Measurements from ENCODE around the gene KCNK15. TPM values are rescaled to one million over a fixed set of nuclear protein-coding genes. Genes with fewer than 3 reads are reported as not detected.
"Not testable (repeated sequence)": the region's sequence is repeated elsewhere in the genome, so short reads cannot be mapped to it uniquely, and the experiment has no call there.

Gene KCNK15
- total RNA-seq (0.21 TPM), polyA plus RNA-seq (0.67 TPM)

DNA sequence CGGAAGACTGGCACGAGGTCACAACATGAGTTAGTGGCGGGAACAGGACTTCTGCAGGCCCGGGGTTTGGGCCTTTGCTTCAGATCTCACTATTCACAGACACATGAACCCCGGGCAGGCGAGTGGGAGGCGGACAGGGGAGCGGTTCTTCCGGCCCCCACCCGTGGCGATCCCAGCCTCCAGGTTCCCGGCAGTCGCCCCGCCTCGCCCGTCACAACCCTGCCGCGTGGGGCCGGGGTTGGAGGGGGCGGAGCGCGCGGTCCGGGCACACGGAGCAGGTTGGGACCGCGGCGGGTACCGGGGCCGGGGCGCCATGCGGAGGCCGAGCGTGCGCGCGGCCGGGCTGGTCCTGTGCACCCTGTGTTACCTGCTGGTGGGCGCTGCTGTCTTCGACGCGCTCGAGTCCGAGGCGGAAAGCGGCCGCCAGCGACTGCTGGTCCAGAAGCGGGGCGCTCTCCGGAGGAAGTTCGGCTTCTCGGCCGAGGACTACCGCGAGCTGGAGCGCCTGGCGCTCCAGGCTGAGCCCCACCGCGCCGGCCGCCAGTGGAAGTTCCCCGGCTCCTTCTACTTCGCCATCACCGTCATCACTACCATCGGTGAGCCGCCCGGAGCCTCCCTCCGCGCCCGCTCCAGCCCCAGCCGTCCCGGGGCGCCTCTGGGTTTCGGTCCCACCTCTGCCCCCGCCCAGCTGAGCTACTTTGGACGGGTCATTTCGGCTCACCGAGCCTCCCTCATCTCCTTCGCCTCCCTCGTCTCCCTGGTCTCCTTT, at the start of gene KCNK15:
TSS of gene KCNK15 (plus strand) at position 268 of the 769 bp plus-strand sequence. CDS start at position 314, 46 bp downstream.
- Histone ChIP-seq H3K4me1 (ENCODE audit: insufficient read depth) (no peaks in the 10 kb centered on the region), H3K36me3 (ENCODE audit: insufficient read depth) (no peaks in the 10 kb centered on the region), H3K4me3 (ENCODE audit: low read depth, low read length) (peak within 1 kb of the TSS; percentile 42), H3K27ac (ENCODE audit: low read depth) (no peak within 1 kb of the TSS)
- no peak for DNase-seq (ENCODE audit: extremely low spot score)
- 1% methylated on average over 81 of the region's 81 CpGs for WGBS

DNA sequence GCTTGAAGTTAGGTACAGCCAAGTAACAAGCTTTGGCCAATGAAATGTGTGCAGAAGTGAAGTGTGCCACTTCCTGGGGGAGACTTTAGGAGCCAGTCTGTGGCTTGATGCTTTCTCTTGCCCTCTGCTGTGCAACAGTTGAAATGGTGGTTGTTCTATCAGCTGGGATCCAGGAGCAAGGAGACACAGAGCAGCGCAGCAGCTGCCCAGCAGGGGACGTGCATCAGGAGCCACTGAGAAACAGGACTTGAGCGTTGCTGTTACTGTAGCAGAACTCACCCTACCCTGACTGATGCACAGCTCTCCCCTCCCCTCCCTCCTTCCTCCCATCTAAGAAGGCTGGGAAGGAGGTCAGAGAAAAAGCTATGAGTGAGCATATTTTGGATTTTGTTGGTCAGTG, 49.4 kb upstream of the KCNK15 start:
- Histone ChIP-seq H3K27ac (ENCODE audit: low read depth) (no peak overlapping the region), H3K4me1 (ENCODE audit: insufficient read depth) (no peaks in the 10 kb centered on the region), H3K4me3 (ENCODE audit: low read depth, low read length) (no peak overlapping the region), H3K36me3 (ENCODE audit: insufficient read depth) (no peaks in the 10 kb centered on the region)
- no peak for DNase-seq (ENCODE audit: extremely low spot score)
- 92% methylated on average over 3 of the region's 3 CpGs for WGBS

DNA sequence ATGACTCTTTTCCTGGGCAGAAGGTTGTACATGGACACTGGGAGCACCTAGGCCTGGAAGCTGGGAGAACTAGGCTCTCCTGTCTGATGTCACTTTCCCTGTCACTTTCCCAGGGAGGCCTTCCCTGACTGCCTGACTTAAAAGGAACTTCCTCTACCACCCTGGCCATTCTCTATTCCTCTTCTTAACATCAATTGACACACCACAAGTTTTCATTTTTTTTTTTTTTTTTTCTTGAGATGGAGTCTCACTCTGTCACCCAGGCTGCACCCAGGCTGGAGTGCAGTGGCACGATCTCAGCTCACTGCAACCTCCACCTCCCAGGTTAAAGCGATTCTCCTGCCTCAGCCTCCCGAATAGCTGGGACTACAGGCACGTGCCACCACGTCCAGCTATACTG, 48.6 kb upstream of the KCNK15 start:
- not testable (repeated sequence) for H3K36me3 ChIP-seq (ENCODE audit: insufficient read depth); H3K4me3 ChIP-seq (ENCODE audit: low read depth, low read length); DNase-seq (ENCODE audit: extremely low spot score); H3K4me1 ChIP-seq (ENCODE audit: insufficient read depth); H3K27ac ChIP-seq (ENCODE audit: low read depth)
- 94% methylated on average over 5 of the region's 5 CpGs for WGBS

DNA sequence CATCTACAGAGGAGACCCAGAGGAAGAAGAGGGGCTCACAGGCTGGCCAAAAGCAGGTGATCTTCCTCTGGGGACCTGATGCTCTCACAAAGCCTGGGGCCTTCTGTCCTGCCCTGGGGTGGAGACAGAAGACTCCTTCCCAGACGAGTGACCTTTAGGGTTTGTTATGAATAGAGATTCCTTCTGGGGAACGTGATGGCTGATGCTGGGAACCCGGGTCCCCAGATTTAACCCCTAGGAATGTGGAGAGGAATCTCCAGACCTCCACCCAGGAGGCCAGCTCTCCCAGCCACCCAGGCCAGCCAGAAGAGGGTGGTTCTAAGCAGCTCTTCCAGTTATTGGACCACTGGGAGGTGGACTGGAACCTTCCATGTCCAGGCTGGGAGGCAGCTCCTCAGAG, 47.3 kb upstream of the KCNK15 start:
- H3K27ac ChIP-seq (ENCODE audit: low read depth), result no peak overlapping the region
- no peaks in the 10 kb centered on the region for H3K4me1 ChIP-seq (ENCODE audit: insufficient read depth)
- no peak overlapping the region for H3K4me3 ChIP-seq (ENCODE audit: low read depth, low read length)
- 40% methylated on average over 3 of the region's 3 CpGs for WGBS
- DNase-seq (ENCODE audit: extremely low spot score), result no peak
- no peaks in the 10 kb centered on the region for H3K36me3 ChIP-seq (ENCODE audit: insufficient read depth)

DNA sequence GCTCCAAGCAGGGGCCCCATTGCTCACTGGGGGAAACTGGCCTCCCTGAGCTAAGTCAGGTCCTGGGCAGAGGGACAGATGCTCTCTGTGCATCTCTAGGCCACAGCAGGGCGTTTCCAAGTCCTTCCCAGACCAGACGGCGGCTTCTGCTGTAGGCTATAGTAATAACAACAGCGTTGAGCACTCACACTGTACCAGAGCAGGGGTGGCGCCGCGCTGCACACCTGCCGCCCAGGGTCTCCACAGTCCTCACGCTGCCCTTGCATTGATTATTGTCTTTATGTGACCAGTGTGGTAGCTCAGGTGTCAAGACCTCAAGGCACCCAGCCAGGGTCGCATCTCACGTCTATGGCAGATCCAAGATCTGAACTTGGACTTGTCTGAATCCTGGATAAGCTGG, 45.4 kb upstream of the KCNK15 start:
- WGBS, result 94% methylated on average over 11 of the region's 11 CpGs
- DNase-seq (ENCODE audit: extremely low spot score), result no peak
- Histone ChIP-seq H3K36me3 (ENCODE audit: insufficient read depth) (no peaks in the 10 kb centered on the region), H3K4me1 (ENCODE audit: insufficient read depth) (no peaks in the 10 kb centered on the region), H3K4me3 (ENCODE audit: low read depth, low read length) (no peak overlapping the region), H3K27ac (ENCODE audit: low read depth) (no peak overlapping the region)

DNA sequence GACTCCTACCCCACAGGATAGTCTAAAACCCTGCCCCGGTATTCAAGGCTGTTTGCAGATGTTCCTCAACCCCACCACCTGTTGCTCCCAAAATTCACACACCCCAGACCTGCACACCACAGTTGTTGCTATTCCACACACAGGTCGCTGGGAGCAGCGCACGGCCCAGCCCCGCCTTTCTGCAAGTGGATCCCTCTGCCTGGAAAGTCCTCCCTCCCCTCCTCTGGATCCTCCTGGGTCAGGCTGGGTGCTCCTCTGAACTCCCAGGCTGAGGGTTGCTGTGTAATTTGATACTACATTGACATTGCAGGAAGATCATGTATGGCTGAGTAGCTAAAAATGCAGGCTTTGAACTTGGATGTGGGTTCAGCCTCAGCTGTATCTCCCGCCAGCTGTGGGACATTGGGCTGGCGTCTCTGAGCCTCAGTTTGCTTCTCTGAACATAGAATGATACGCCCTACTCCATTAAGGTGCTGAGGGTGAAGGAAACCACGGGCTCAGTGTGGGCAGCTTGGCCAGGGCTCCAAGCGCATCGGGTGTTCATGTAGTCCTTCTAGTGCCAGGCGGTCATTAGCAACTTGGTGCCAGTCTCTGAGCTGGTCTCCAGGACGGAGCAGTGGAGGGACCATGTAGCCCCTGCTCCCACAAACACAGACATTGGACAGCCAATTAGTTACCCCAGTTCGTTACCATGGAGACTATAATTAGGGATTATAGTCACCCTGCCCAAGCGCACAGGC, 44.4 kb upstream of the KCNK15 start:
- Histone ChIP-seq H3K36me3 (ENCODE audit: insufficient read depth) (no peaks in the 10 kb centered on the region), H3K4me3 (ENCODE audit: low read depth, low read length) (no peak overlapping the region), H3K27ac (ENCODE audit: low read depth) (no peak overlapping the region), H3K4me1 (ENCODE audit: insufficient read depth) (no peaks in the 10 kb centered on the region)
- no peak for DNase-seq (ENCODE audit: extremely low spot score)
- WGBS, result 73% methylated on average over 15 of the region's 15 CpGs

DNA sequence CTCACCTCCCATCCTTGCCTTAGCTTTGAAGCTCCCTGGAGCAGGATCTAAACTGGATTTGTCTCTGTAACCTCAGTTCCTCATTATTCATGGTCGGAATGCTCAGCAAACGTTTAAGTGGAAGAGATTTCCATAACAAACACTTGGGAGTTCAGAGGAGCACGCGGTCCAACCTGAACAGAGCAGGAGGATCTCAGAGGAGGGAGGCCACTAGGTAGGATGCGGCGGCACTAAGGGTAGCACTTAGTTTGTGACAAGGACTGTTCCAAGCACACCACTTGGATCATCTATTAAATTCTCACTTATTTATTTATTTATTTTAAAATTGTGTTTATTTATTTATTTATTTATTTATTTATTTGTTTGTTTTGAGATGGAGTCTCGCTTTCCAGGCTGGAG, 43.8 kb upstream of the KCNK15 start:
- DNase-seq (ENCODE audit: extremely low spot score), result no peak
- 85% methylated on average over 7 of the region's 7 CpGs for WGBS
- Histone ChIP-seq H3K4me1 (ENCODE audit: insufficient read depth) (no peaks in the 10 kb centered on the region), H3K4me3 (ENCODE audit: low read depth, low read length) (no peak overlapping the region), H3K27ac (ENCODE audit: low read depth) (no peak overlapping the region), H3K36me3 (ENCODE audit: insufficient read depth) (no peaks in the 10 kb centered on the region)

DNA sequence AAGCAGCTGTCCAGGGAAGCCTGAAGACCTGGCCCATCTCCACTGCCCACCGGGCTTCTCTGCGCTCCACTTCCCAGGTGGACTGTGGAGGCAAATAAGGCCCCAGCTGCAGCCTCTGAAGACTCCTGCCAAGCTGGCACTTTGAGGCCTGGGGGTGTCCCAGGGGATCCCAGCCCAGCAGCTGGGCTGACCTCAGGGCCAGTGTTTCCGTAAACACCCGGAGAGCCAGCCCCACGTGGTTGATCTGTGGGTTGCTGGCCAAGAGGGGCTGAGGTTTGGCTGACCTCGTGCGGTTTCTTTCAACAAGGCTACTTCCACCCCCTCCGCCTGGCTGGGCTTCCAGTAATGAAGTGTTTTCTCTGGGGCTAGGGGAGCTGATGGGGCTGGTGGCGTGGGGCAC, 42.9 kb upstream of the KCNK15 start:
- no peaks in the 10 kb centered on the region for H3K36me3 ChIP-seq (ENCODE audit: insufficient read depth)
- WGBS, result 13% methylated on average over 9 of the region's 9 CpGs
- H3K4me1 ChIP-seq (ENCODE audit: insufficient read depth), result no peaks in the 10 kb centered on the region
- no peak overlapping the region for H3K27ac ChIP-seq (ENCODE audit: low read depth)
- H3K4me3 ChIP-seq (ENCODE audit: low read depth, low read length), result no peak overlapping the region
- DNase-seq (ENCODE audit: extremely low spot score), result no peak

DNA sequence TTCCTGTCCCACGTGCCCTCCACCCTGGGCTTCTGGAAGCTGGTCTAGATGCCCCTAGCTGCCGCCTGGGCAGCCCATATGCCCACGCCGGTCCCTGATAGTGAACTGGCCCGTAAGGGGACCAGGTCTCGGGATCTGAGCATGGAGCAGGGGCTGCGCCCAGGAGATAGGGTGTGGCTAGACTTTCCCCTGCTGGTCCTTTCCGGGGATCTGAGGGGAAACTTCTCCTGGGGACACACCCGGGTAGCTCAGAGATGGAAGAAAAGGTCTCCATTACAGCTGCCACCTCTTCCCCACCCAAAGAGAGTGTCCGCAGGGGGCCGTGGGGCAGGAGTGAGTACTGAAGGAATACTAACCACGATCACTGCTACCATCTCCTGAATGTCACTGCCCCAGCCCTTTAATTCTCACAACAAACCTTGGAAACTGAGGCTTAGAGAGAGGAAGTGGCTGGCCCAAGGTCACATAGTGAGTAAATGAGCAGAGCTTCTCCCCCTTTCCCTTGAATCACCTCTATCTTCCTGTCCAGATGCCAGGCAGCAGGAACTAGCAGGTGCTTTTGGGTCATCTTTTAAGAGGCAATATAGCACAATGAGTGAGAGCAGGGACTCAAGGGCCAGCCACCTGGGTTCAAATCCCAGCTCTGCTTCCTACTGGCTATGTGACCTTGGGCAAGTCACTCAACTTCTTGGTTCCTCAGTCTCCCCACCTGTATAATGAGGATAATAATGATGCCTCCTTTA, 42.3 kb upstream of the KCNK15 start:
- no peak overlapping the region for H3K4me3 ChIP-seq (ENCODE audit: low read depth, low read length)
- WGBS, result 60% methylated on average over 12 of the region's 12 CpGs
- no peak for DNase-seq (ENCODE audit: extremely low spot score)
- no peaks in the 10 kb centered on the region for H3K4me1 ChIP-seq (ENCODE audit: insufficient read depth)
- H3K27ac ChIP-seq (ENCODE audit: low read depth), result no peak overlapping the region
- no peaks in the 10 kb centered on the region for H3K36me3 ChIP-seq (ENCODE audit: insufficient read depth)

DNA sequence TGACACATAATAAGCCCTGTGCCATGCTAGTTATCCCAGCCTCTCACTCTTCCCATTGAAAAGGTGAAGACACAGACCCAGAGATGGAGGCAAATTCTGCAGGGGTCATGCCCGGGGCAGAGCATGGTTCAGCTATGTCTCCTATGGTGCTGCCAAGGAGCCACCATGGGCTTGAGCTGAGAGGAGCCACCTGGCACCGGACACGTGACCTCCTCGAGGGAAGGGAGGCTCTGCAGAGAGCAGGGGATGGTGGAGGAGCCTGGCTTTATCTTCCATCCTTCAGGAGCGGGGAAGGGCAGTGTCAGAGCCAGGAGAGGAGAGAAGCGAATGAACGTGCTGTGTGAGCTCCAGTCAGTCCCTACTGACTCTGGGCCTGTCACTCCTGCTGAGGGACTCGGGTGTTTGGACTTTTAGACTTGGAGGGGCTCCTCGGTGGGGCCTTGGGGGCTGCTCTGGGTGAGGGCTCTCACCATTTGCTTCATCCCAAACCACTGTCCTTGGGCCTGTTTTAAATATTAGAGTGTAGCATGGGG, 41.6 kb upstream of the KCNK15 start:
- Histone ChIP-seq H3K4me3 (ENCODE audit: low read depth, low read length) (no peak overlapping the region), H3K4me1 (ENCODE audit: insufficient read depth) (no peaks in the 10 kb centered on the region), H3K36me3 (ENCODE audit: insufficient read depth) (no peaks in the 10 kb centered on the region), H3K27ac (ENCODE audit: low read depth) (no peak overlapping the region)
- 89% methylated on average over 9 of the region's 9 CpGs for WGBS
- DNase-seq (ENCODE audit: extremely low spot score), result no peak

DNA sequence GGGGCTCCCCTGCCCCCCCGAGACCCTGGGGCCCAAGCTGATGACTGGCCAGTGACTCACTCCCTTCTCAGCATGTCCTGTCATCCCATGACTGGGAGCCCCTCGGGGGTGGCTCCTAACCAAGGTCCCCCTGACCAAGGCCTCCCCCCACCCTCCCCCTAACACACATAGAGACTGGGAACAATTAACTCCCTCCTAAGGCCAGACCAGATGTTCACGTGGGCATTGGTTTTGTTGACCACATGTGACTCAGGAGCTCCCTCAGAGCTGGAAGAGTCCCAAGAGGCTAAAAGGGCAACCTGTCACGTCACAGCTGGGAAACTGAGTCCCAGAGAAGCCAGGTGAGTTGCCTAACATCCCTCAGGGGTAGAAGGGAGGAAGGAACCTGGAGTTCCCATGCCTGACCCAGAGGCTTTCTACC, 41.1 kb upstream of the KCNK15 start:
- Histone ChIP-seq H3K4me1 (ENCODE audit: insufficient read depth) (no peaks in the 10 kb centered on the region), H3K27ac (ENCODE audit: low read depth) (no peak overlapping the region), H3K4me3 (ENCODE audit: low read depth, low read length) (no peak overlapping the region), H3K36me3 (ENCODE audit: insufficient read depth) (no peaks in the 10 kb centered on the region)
- DNase-seq (ENCODE audit: extremely low spot score), result no peak
- WGBS, result 74% methylated on average over 4 of the region's 4 CpGs

DNA sequence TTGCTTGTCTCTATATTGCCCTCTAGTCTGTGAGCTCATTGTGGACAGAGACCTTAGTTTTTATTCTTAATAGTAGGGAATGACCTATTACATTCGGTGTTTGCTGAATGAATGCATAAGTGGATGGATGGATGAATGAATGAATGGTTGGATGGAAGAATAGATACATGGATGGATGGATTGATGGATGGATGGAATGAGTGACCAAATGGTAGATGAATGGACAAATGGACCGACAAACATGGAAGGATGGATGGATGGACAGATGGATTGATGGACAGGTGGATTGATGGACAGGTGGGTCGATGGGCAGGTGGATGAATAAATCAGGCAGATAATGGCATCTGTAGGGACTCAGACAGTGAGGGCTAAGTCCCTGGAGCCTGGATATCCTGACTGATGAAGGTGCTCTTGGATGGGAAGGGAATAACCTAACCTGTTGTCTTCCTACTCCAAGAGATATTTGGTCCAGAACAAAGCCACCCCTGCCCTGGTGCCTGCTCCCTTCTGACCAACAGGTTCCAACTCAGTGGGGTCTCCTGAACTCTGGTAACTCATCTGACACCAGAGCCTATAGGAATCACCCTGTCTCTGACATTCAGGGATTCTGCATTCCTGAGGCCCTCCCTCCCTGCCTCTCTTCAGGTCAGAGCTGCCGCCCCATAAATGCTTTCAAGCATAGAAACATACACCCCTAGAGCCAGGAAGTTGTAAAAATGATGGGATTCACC, 40.1 kb upstream of the KCNK15 start:
- 85% methylated on average over 4 of the region's 4 CpGs for WGBS
- no peak for DNase-seq (ENCODE audit: extremely low spot score)
- H3K4me1 ChIP-seq (ENCODE audit: insufficient read depth), result no peaks in the 10 kb centered on the region

More for the DNA sequence above, 40.1 kb upstream of the KCNK15 start:
- H3K36me3 ChIP-seq (ENCODE audit: insufficient read depth), result no peaks in the 10 kb centered on the region
- no peak overlapping the region for H3K4me3 ChIP-seq (ENCODE audit: low read depth, low read length)
- H3K27ac ChIP-seq (ENCODE audit: low read depth), result no peak overlapping the region
